Measurements from ENCODE around the gene HSD17B12.

DNA sequence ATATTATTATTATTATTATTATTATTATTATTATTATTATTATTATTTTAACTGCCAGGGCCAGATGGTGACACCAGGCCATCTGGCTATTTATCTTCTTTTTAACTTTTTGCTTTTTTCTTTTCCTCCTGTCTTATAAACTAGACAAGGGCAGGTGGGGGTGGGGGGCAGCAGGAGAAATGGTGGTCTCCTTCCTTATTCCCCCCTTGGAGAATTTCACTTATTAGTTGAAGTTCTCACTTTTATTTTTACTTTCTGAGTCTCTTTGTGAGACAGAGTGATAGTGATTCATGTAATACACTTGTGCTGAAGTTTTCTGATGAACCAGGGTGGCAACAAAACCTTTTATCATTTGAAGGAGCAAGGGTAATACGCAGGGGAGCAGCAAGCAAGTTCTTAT is 103.8 kb downstream of the HSD17B12 start:
- TF ChIP-seq SMC3 (IDR thresholded peaks at IDR 0.05; ENCODE audit: low read depth, low read length): no peak
- TF ChIP-seq POLR2A (IDR thresholded peaks at IDR 0.05; ENCODE audit: low read depth, low read length): no peak
- TF ChIP-seq, protein P1, sequence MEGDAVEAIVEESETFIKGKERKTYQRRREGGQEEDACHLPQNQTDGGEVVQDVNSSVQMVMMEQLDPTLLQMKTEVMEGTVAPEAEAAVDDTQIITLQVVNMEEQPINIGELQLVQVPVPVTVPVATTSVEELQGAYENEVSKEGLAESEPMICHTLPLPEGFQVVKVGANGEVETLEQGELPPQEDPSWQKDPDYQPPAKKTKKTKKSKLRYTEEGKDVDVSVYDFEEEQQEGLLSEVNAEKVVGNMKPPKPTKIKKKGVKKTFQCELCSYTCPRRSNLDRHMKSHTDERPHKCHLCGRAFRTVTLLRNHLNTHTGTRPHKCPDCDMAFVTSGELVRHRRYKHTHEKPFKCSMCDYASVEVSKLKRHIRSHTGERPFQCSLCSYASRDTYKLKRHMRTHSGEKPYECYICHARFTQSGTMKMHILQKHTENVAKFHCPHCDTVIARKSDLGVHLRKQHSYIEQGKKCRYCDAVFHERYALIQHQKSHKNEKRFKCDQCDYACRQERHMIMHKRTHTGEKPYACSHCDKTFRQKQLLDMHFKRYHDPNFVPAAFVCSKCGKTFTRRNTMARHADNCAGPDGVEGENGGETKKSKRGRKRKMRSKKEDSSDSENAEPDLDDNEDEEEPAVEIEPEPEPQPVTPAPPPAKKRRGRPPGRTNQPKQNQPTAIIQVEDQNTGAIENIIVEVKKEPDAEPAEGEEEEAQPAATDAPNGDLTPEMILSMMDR (conservative IDR thresholded peaks at IDR 0.05; ENCODE audit: low read depth, low read length): no peak
- TF ChIP-seq NFE2L2 (IDR thresholded peaks at IDR 0.05; ENCODE audit: low read depth, low read length): no peak
- no peak for TF ChIP-seq MAZ (IDR thresholded peaks at IDR 0.05; ENCODE audit: borderline replicate concordance, low read depth, low read length)
- no peak for TF ChIP-seq MXI1 (IDR thresholded peaks at IDR 0.05; ENCODE audit: borderline replicate concordance, low read depth, low read length)
- no peak for TF ChIP-seq BHLHE40 (IDR thresholded peaks at IDR 0.05; ENCODE audit: low read depth, low read length)
- TF ChIP-seq RAD21 (IDR thresholded peaks at IDR 0.05; ENCODE audit: low read length): no peak
- no peak for TF ChIP-seq RCOR1 (IDR thresholded peaks at IDR 0.05; ENCODE audit: insufficient replicate concordance, low read length)
- TF ChIP-seq, protein P2, sequence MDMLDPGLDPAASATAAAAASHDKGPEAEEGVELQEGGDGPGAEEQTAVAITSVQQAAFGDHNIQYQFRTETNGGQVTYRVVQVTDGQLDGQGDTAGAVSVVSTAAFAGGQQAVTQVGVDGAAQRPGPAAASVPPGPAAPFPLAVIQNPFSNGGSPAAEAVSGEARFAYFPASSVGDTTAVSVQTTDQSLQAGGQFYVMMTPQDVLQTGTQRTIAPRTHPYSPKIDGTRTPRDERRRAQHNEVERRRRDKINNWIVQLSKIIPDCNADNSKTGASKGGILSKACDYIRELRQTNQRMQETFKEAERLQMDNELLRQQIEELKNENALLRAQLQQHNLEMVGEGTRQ (IDR thresholded peaks at IDR 0.05; ENCODE audit: low read depth, low read length): no peak
- TF ChIP-seq CEBPB (IDR thresholded peaks at IDR 0.05; ENCODE audit: low read depth, low read length): no peak

Measured in IMR-90 (cell line).